Sigmoid colon (tissue), 4 donors: ENCODE data around the gene SLC37A4.

Source experiments
- EP300 ChIP-seq, 4 donors: sonication (generic); formaldehyde crosslinking; IDR thresholded peaks; one replicate each; pipeline ENCODE4 v1.6.1; 2017; ENCODE audit warnings: antibody characterized with exemption in 4 of 4
- POLR2A ChIP-seq, 2 donors: fragments of 450-650 bp; IDR thresholded peaks; one replicate each; pipeline ENCODE4 v1.6.1; 2016; ENCODE audit warnings: antibody characterized with exemption in 2 of 2, mild to moderate bottlenecking in 2 of 2, moderate library complexity in 2 of 2
- POLR2AphosphoS5 ChIP-seq, 4 donors: sonication (generic); formaldehyde crosslinking; IDR thresholded peaks; one replicate each; pipeline ENCODE4 v1.6.1; 2017; ENCODE audit warnings: antibody characterized with exemption in 4 of 4
- TF ChIP-seq, protein P1 (sequence below), 4 experiments: fragments of 450-650 bp in 3 of 4; fragments of 200-600 bp in 1 of 4; IDR thresholded peaks; one replicate each; pipeline ENCODE4 v1.5.1; 2016 to 2019; ENCODE audit warnings: antibody characterized with exemption in 4 of 4, mild to moderate bottlenecking in 3 of 4, moderate library complexity in 2 of 4

DNA sequence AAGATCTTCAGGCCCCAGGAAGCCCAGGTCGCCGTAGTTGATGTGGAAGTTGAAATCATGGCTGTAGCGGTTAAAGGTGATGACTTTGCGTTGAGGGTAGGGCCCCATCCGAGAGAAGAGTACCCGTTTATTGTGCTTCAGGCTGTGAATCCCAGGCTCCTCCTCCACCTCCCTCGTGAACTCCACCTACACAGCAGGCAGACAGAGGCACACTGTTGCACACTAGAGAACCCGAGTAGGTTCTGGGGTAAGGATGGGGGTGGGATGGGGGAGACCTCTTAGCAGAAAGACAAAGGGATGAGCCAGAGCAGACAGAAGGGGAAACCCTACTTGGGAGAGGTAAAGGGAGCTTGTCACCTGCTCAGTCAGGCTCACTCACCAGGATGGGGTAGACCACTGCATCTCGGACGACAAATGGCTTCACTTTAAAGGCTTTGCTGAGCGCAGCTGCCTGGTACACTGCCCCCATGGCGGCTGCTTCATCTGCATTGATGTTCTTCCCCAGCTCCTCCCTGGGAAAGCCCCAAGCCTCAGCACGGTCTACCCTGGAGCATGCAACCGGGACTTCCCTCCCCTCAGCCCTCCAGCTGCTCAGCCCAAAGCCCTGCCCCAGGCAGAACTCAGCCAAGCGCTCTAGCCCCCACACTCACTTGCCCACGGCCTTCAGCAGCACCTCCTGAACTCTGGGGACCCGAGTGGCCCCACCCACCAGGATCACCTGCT is 20.9 kb upstream of the SLC37A4 start:
- TF ChIP-seq, protein P1, sequence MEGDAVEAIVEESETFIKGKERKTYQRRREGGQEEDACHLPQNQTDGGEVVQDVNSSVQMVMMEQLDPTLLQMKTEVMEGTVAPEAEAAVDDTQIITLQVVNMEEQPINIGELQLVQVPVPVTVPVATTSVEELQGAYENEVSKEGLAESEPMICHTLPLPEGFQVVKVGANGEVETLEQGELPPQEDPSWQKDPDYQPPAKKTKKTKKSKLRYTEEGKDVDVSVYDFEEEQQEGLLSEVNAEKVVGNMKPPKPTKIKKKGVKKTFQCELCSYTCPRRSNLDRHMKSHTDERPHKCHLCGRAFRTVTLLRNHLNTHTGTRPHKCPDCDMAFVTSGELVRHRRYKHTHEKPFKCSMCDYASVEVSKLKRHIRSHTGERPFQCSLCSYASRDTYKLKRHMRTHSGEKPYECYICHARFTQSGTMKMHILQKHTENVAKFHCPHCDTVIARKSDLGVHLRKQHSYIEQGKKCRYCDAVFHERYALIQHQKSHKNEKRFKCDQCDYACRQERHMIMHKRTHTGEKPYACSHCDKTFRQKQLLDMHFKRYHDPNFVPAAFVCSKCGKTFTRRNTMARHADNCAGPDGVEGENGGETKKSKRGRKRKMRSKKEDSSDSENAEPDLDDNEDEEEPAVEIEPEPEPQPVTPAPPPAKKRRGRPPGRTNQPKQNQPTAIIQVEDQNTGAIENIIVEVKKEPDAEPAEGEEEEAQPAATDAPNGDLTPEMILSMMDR (IDR thresholded peaks at IDR 0.05): no peak
- TF ChIP-seq POLR2A (IDR thresholded peaks at IDR 0.05): no peak
- TF ChIP-seq POLR2AphosphoS5 (IDR thresholded peaks at IDR 0.05): no peak
- TF ChIP-seq EP300 (IDR thresholded peaks at IDR 0.05): no peak
